ENCODE measurements around the gene AGAP3. TPM values are rescaled to one million over a fixed set of nuclear protein-coding genes. Genes with fewer than 3 reads are reported as not detected.

AGAP3 gene
- total and polyA plus RNA-seq, 2 of the 4 experiments (the other 2 are of a cell fraction), result 35.3 to 93.9 TPM

- peak; percentile 51 for DNase-seq
- Histone ChIP-seq H4K8ac (ENCODE audit: low read depth in 2 of 2, low read length in 2 of 2) (peak within 1 kb of the TSS; percentile 85 to 86; a peak in 3 of 4 replicates), H3K18ac (ENCODE audit: low read depth, low read length) (peak within 1 kb of the TSS; percentile 51; the same call in 1 of the 2 replicates), H3K4ac (ENCODE audit: low read depth, low read length) (peak within 1 kb of the TSS; percentile 93), H3K9me1 (ENCODE audit: insufficient read depth, low read length) (peaks cover 6% of the 10 kb centered on the region; the same call in 1 of the 2 replicates), H4K20me1 (ENCODE audit: insufficient read depth, low read length) (peaks cover 14% of the 10 kb centered on the region), H2BK120ac (ENCODE audit: low read depth, low read length) (peak within 1 kb of the TSS; percentile 37; the same call in 1 of the 2 replicates), H3K4me2 (ENCODE audit: low read depth, low read length) (peak within 1 kb of the TSS; percentile 99), H2AK9ac (replicated peaks; ENCODE audit: low read depth, low read length, poor library complexity) (peak within 1 kb of the TSS; percentile 90), H3K56ac (ENCODE audit: extremely low read depth, insufficient read depth, low read length) (peak within 1 kb of the TSS; percentile 58), H2BK20ac (ENCODE audit: low read depth, low read length) (peak within 1 kb of the TSS; percentile 37; the same call in 1 of the 2 replicates), H3K79me1 (ENCODE audit: low read depth in 1 of 2, low read length in 2 of 2) (peaks cover 10 to 44% of the 10 kb centered on the region in 2 experiments; a peak in 3 of 4 replicates), H4K5ac (ENCODE audit: low read depth, low read length) (peak within 1 kb of the TSS; percentile 56), H2AFZ (replicated peaks; ENCODE audit: low read length, poor library complexity) (peak within 1 kb of the TSS; percentile 91), H3K27me3 (ENCODE audit: control insufficient read depth, insufficient read depth, low read length) (no peaks in the 10 kb centered on the region), H3K9ac (ENCODE audit: low read depth, low read length) (peak within 1 kb of the TSS; percentile 84), H2BK15ac (ENCODE audit: low read depth, low read length) (0 out of 3 replicates have a peak within 1 kb of the TSS, but pooled peaks have one; percentile 52), H2AK5ac (ENCODE audit: low read depth, low read length) (peak within 1 kb of the TSS; percentile 80), H3K4me3 (ENCODE audit: insufficient read depth, low read depth, low read length) (peak within 1 kb of the TSS; percentile 75), H3K14ac (replicated peaks; ENCODE audit: low read depth, low read length) (peak within 1 kb of the TSS; percentile 85), H3K23ac (ENCODE audit: low read depth, low read length) (peak within 1 kb of the TSS; percentile 91), H3K36me3 (ENCODE audit: control insufficient read depth, insufficient read depth, low read length) (peaks cover 2% of the 10 kb centered on the region; the same call in 1 of the 2 replicates), H3K27ac (ENCODE audit: insufficient read depth, low read length) (peak within 1 kb of the TSS; percentile 91), H3K9me3 (ENCODE audit: control insufficient read depth, insufficient read depth, low read length) (no peaks in the 10 kb centered on the region), H4K91ac (ENCODE audit: insufficient read depth, low read depth, low read length) (peak within 1 kb of the TSS; percentile 75), H2BK5ac (ENCODE audit: low read depth, low read length, poor library complexity, severe bottlenecking) (peak within 1 kb of the TSS; percentile 84), H3K4me1 (ENCODE audit: control insufficient read depth, insufficient read depth, low read length) (peaks cover 30% of the 10 kb centered on the region)
- no TSS peak for BruUV-seq (replicated peaks)
- no CpG with 5 or more reads among the region's 69 CpGs for WGBS, 2 experiments (ENCODE audit: extremely low coverage in 2 of 2, insufficient read length in 1 of 2)
- POLR2A ChIA-PET (ENCODE audit: unreplicated experiment), result no interaction called here
- peak; percentile 24 for ATAC-seq (ENCODE audit: low read depth)
- CTCF ChIA-PET, result no interaction called here
- intact Hi-C loops (cut with micrococcal nuclease), result no loop called here
- dilution Hi-C loops (cut with HindIII; ENCODE audit: low sequenced_read_pairs, unreplicated experiment), result no loop called here
- in situ Hi-C loops (cut with MboI; ENCODE audit: low sequenced_read_pairs), result no loop called here
- TF ChIP-seq MXI1 (IDR thresholded peaks at IDR 0.05; ENCODE audit: borderline replicate concordance, low read depth, low read length), result peak; percentile 79
- peak; percentile 74; the same call in 1 of the 2 replicates for TF ChIP-seq MAZ (IDR thresholded peaks at IDR 0.05; ENCODE audit: borderline replicate concordance, low read depth, low read length)
- no peak for TF ChIP-seq RFX5 (IDR thresholded peaks at IDR 0.05; ENCODE audit: low read depth, low read length)
- no peak for TF ChIP-seq FOS (IDR thresholded peaks at IDR 0.05; ENCODE audit: low read depth, low read length)
- TF ChIP-seq, protein P1, sequence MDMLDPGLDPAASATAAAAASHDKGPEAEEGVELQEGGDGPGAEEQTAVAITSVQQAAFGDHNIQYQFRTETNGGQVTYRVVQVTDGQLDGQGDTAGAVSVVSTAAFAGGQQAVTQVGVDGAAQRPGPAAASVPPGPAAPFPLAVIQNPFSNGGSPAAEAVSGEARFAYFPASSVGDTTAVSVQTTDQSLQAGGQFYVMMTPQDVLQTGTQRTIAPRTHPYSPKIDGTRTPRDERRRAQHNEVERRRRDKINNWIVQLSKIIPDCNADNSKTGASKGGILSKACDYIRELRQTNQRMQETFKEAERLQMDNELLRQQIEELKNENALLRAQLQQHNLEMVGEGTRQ (IDR thresholded peaks at IDR 0.05; ENCODE audit: low read depth, low read length), result peak; percentile 63
- no peak for TF ChIP-seq CHD1 (IDR thresholded peaks at IDR 0.05; ENCODE audit: low read depth, low read length)
- peak; percentile 40; the same call in 1 of the 2 replicates for TF ChIP-seq POLR2A (IDR thresholded peaks at IDR 0.05; ENCODE audit: low read depth, low read length)
Observed at GRCh38 chr7:151083071-151083823, 3.0 kb upstream of the AGAP3 start, which contains the start of gene TMUB1. TSS of gene TMUB1 (minus strand) at chr7:151083493. CDS start at chr7:151082563, 930 bp downstream.
